HG02588 (cell line): ENCODE data around the gene SV2C.

ENCODE experiments used
- ATAC-seq: cut with Tn5 transposase; IDR thresholded peaks from one replicate; pipeline ENCODE4 v1.9.1; 2021; ENCODE audit warnings: mild to moderate bottlenecking, moderate library complexity; ENCODE audit not compliant: unreplicated experiment

The SV2C gene

GRCh38 chr5:76376148-76376865 lies 293.1 kb downstream of the SV2C start:
- no peak for ATAC-seq

- ATAC-seq = no peak
Observed at GRCh38 chr5:76376866-76377230, 293.7 kb downstream of the SV2C start.

- no peak for ATAC-seq
Observed at GRCh38 chr5:76378355-76378754, 295.2 kb downstream of the SV2C start.

- ATAC-seq = no peak
Observed at GRCh38 chr5:76379316-76379715, 296.1 kb downstream of the SV2C start.

GRCh38 chr5:76379855-76380254 lies 296.7 kb downstream of the SV2C start:
- ATAC-seq = no peak

GRCh38 chr5:76380346-76381066 lies 297.3 kb downstream of the SV2C start:
- no peak for ATAC-seq

GRCh38 chr5:76383126-76383832 lies 300.1 kb downstream of the SV2C start:
- ATAC-seq = no peak

- no peak for ATAC-seq
Observed at GRCh38 chr5:76384189-76384588, 301.0 kb downstream of the SV2C start.

- no peak for ATAC-seq
Observed at GRCh38 chr5:76384705-76385104, 301.5 kb downstream of the SV2C start.

GRCh38 chr5:76385540-76385939 lies 302.4 kb downstream of the SV2C start:
- no peak for ATAC-seq

- ATAC-seq = no peak
Observed at GRCh38 chr5:76386360-76386759, 303.2 kb downstream of the SV2C start.

GRCh38 chr5:76388236-76388635 lies 305.1 kb downstream of the SV2C start:
- no peak for ATAC-seq

- ATAC-seq = no peak
Observed at GRCh38 chr5:76388791-76389512, 305.8 kb downstream of the SV2C start.

- ATAC-seq = no peak
Observed at GRCh38 chr5:76389513-76390154, 306.5 kb downstream of the SV2C start.

- ATAC-seq = no peak
Observed at GRCh38 chr5:76391014-76391413, 307.8 kb downstream of the SV2C start.

GRCh38 chr5:76393035-76393680 lies 310.0 kb downstream of the SV2C start:
- no peak for ATAC-seq

GRCh38 chr5:76397200-76397599 lies 314.0 kb downstream of the SV2C start:
- no peak for ATAC-seq

GRCh38 chr5:76399268-76399667 lies 316.1 kb downstream of the SV2C start:
- no peak for ATAC-seq

- no peak for ATAC-seq
Observed at GRCh38 chr5:76400466-76400865, 317.3 kb downstream of the SV2C start.

GRCh38 chr5:76401801-76402250 lies 318.6 kb downstream of the SV2C start:
- ATAC-seq = no peak
